Central memory CD8-positive, alpha-beta T cell (primary cell): ENCODE results near the gene MITF.

Experiments used
- ATAC-seq: fragments of 150-1000 bp; cut with Tn5 transposase; replicated peaks from 2 replicates; pipeline ENCODE4 v1.10.0; 2022; ENCODE audit warnings: mild to moderate bottlenecking, moderate FRiP score, moderate number of reproducible peaks; ENCODE audit not compliant: poor library complexity, severe bottlenecking; ENCODE audit errors: extremely low read depth
- DNase-seq, 2 donors: peaks; one replicate each; pipeline ENCODE4 v3.0.0; 2021; ENCODE audit warnings: low spot score in 2 of 2
- H3K27ac Mint-ChIP-seq: one replicate; pipeline ENCODE4 v1.8.0; 2022; ENCODE audit warnings: low read depth, mild to moderate bottlenecking, moderate library complexity, mixed read lengths
- H3K27me3 Mint-ChIP-seq: one replicate; pipeline ENCODE4 v1.8.0; 2022; ENCODE audit warnings: mixed read lengths
- H3K36me3 Mint-ChIP-seq: one replicate; pipeline ENCODE4 v1.8.0; 2022; ENCODE audit warnings: mild to moderate bottlenecking, moderate library complexity, mixed read lengths; ENCODE audit not compliant: insufficient read depth
- H3K4me1 Mint-ChIP-seq: one replicate; pipeline ENCODE4 v1.8.0; 2022; ENCODE audit warnings: mixed read lengths
- H3K4me3 Mint-ChIP-seq: one replicate; pipeline ENCODE4 v1.8.0; 2022; ENCODE audit warnings: mild to moderate bottlenecking, moderate library complexity, mixed read lengths
- H3K9me3 Mint-ChIP-seq: one replicate; pipeline ENCODE4 v1.8.0; 2022; ENCODE audit warnings: mixed read lengths

Gene MITF

DNA sequence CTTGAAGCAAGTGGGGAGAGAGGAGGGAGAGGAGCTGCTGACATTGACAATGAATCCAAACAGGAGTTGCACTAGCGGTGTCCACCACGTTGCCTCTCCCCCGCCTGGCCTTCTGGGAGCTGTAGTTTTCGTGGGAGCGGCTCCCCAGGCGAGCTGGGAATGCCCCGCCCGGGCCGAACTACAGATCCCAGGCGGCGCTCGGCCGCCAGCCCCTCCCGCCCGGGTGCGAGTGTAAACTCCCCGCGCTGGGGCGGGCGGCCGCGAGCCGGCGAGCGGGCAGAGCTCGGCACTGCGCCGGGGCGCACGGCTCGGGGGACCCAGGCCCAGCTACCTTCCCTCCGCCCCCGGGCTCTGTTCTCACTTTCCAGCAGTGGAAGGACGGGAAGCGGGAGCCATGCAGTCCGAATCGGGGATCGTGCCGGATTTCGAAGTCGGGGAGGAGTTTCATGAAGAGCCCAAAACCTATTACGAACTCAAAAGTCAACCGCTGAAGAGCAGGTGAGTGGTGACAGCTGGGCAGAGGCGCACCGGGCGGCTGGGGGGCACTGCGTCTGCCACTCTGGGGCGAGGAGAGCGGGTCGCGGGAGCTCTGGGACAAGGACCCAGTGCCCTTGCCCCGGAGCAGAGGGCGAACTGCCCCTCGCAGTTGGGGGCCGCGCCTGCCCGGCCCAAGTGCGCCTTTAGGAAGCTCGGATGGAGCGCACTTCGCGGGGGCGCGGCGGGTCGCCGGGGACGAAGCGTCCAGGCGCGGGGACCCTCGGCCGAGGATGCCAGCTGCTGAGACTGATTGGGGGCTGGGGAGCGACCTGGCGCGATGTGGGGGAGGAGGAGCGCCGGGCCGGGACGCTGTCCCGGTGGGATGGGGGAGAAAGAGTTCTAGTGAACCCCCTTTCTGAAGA, at the start of gene MITF:
MITF (plus strand) TSS at position 261 of the 899 bp plus-strand sequence; CDS start at position 395, 134 bp downstream.
- no peak for ATAC-seq
- no peaks in the 10 kb centered on the region for H3K4me1 Mint-ChIP-seq
- no peak within 1 kb of the TSS for H3K27ac Mint-ChIP-seq
- no peak within 1 kb of the TSS for H3K4me3 Mint-ChIP-seq
- H3K9me3 Mint-ChIP-seq = no peaks in the 10 kb centered on the region
- peaks cover 77% of the 10 kb centered on the region for H3K27me3 Mint-ChIP-seq
- DNase-seq = no peak
- no peaks in the 10 kb centered on the region for H3K36me3 Mint-ChIP-seq

- Mint-ChIP-seq H3K36me3 (no peaks in the 10 kb centered on the region), H3K27ac (no peak overlapping the region), H3K4me1 (no peaks in the 10 kb centered on the region), H3K4me3 (no peak overlapping the region), H3K9me3 (no peaks in the 10 kb centered on the region), H3K27me3 (peaks cover 7% of the 10 kb centered on the region)
- no peak for DNase-seq
- no peak for ATAC-seq
Measured at GRCh38 chr3:69691860-69692259, 47.4 kb upstream of the MITF start.

DNA sequence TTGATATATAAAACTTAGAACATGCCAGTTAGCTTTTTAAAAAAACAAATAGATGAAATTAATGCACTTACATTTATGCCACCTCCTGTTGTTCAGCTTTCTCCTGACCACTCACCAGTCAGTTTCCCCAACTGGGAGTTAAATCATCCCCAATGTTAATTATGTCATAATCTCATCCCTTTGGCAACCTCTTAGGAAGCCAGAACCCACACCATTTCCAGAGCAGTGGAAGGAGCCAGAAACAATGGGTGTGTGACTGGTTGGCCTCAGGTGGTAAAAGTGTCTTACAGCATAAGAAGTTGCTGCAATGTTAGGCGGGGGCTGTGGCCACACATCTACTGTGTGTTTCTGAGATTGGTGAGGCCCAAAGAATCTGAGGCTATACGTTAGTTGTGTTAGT, 46.5 kb upstream of the MITF start:
- no peaks in the 10 kb centered on the region for H3K9me3 Mint-ChIP-seq
- no peak overlapping the region for H3K27ac Mint-ChIP-seq
- H3K36me3 Mint-ChIP-seq = no peaks in the 10 kb centered on the region
- no peak for DNase-seq
- no peaks in the 10 kb centered on the region for H3K4me1 Mint-ChIP-seq
- no peak for ATAC-seq
- H3K4me3 Mint-ChIP-seq = no peak overlapping the region
- peaks cover 7% of the 10 kb centered on the region for H3K27me3 Mint-ChIP-seq

DNA sequence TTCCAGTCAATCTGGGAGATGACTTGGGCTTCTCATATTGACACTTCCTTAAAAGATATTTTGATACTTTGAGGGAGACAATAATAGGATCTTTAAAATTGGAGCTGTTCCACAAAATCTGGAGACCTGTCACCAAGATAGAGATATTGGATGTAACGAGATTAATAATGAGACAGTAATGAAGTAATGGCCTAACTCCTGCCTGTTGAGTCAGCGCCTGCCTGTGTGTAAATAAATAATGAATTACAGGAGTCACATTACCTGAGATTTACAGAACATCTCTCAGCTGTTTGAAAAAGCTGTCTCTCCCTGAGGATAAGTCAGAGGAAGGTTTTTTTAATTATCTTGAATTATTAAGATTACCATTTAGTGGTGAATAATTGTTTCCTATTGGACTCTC, 43.8 kb upstream of the MITF start:
- Mint-ChIP-seq H3K36me3 (no peaks in the 10 kb centered on the region), H3K4me1 (no peaks in the 10 kb centered on the region), H3K27me3 (peaks cover 7% of the 10 kb centered on the region), H3K9me3 (peaks cover 9% of the 10 kb centered on the region), H3K4me3 (no peak overlapping the region), H3K27ac (no peak overlapping the region)
- no peak for ATAC-seq
- no peak for DNase-seq

GRCh38 chr3:69695933-69696332, 43.3 kb upstream of the MITF start:
- no peak overlapping the region for H3K4me3 Mint-ChIP-seq
- no peaks in the 10 kb centered on the region for H3K4me1 Mint-ChIP-seq
- no peaks in the 10 kb centered on the region for H3K36me3 Mint-ChIP-seq
- H3K9me3 Mint-ChIP-seq = peaks cover 10% of the 10 kb centered on the region
- no peak for DNase-seq
- H3K27ac Mint-ChIP-seq = no peak overlapping the region
- ATAC-seq = no peak
- peaks cover 7% of the 10 kb centered on the region for H3K27me3 Mint-ChIP-seq

DNA sequence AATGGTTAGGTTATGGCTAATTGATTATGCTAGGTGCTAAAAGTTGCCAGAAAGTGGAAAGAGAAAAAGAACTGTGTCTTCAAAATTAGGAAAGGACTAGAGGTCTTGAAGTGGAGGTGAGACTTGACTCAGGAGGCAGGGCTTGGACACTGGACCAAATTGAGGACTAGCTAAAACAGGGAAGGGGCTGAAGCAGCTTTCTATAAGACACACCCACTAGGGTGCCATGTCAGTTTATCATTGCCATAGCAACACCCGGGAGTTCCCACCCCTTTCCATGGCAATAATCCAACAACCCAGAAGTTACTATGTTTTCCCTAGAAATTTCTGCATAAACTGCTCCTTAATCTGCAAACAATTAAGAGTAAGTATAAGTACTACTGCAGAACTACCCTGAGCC, 42.9 kb upstream of the MITF start:
- ATAC-seq (no peak), DNase-seq (no peak)
- H3K27me3 Mint-ChIP-seq = peaks cover 7% of the 10 kb centered on the region
- H3K4me3 Mint-ChIP-seq = no peak overlapping the region
- H3K27ac Mint-ChIP-seq = no peak overlapping the region
- H3K36me3 Mint-ChIP-seq = no peaks in the 10 kb centered on the region
- H3K4me1 Mint-ChIP-seq = no peaks in the 10 kb centered on the region
- H3K9me3 Mint-ChIP-seq = peaks cover 10% of the 10 kb centered on the region

DNA sequence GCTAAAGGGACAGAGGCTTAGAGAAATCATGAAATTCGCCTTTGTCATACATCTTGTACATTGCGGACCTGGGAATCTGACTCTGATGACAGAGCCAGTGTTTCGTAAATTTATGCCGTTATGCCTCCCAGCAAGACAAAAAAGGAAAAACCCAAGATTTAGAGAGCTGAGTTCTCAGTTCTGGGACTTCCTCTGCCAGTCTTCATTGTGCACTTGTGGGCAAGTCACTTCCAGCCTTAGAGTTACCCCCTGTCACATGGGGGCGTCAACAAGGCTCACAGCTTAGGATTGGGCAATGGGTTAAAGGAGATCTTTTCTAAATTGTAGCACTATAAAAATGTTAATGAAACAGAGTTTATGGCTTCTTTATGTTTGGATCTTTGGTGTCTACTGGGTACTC, 41.9 kb upstream of the MITF start:
- Mint-ChIP-seq H3K27me3 (peaks cover 7% of the 10 kb centered on the region), H3K36me3 (no peaks in the 10 kb centered on the region), H3K9me3 (peaks cover 16% of the 10 kb centered on the region), H3K27ac (no peak overlapping the region), H3K4me1 (no peaks in the 10 kb centered on the region), H3K4me3 (no peak overlapping the region)
- DNase-seq = no peak
- ATAC-seq = no peak

DNA sequence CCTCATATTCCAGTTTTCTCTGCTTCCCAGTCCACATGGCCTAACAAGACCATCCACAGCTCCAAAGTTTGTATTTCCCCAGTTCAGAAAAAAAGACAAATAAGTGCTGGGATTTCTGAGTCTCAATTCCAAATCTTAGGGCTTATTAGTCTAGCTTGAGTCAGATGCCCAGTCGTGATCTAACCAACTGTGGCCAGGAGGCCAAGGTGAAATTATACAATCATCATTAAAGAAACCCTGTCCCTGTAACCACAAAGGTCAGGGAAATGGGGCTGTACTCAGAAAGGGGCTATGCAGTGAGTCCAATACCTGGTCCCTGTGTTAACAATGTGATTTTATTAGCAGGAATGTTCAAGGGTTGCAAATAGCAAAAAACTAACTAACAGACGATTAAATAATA, 40.5 kb upstream of the MITF start:
- Mint-ChIP-seq H3K27me3 (peaks cover 7% of the 10 kb centered on the region), H3K9me3 (peaks cover 16% of the 10 kb centered on the region), H3K4me3 (no peak overlapping the region), H3K27ac (no peak overlapping the region), H3K4me1 (no peaks in the 10 kb centered on the region), H3K36me3 (no peaks in the 10 kb centered on the region)
- DNase-seq = no peak
- no peak for ATAC-seq

DNA sequence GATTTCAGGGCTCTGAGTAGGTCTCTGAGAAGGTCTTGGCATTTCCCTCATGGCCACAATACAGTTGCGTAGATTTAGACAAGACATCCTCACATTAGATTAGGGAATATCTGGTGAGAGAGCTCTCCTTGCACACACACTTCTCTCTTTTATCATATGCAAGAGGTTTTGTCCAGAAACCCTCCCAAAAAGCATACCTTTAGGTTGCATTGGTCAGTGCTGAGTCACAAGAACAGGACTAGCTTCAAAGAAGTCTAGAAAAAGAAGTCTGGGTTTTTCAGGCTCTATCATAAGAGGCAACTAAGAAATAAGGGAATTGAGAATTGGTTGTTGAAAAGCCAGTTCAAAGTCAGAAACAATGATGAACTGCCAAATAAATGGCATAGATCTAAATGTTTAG, 40.1 kb upstream of the MITF start:
- ATAC-seq (no peak), DNase-seq (no peak)
- Mint-ChIP-seq H3K4me3 (no peak overlapping the region), H3K27ac (no peak overlapping the region), H3K27me3 (peaks cover 7% of the 10 kb centered on the region), H3K4me1 (no peaks in the 10 kb centered on the region), H3K9me3 (peaks cover 16% of the 10 kb centered on the region), H3K36me3 (no peaks in the 10 kb centered on the region)

- DNase-seq = no peak
- H3K4me3 Mint-ChIP-seq = no peak overlapping the region
- peaks cover 4% of the 10 kb centered on the region for H3K27me3 Mint-ChIP-seq
- no peak overlapping the region for H3K27ac Mint-ChIP-seq
- H3K9me3 Mint-ChIP-seq = peaks cover 16% of the 10 kb centered on the region
- no peak for ATAC-seq
- H3K36me3 Mint-ChIP-seq = no peaks in the 10 kb centered on the region
- H3K4me1 Mint-ChIP-seq = no peaks in the 10 kb centered on the region
Measured at GRCh38 chr3:69700949-69701348, 38.3 kb upstream of the MITF start.

DNA sequence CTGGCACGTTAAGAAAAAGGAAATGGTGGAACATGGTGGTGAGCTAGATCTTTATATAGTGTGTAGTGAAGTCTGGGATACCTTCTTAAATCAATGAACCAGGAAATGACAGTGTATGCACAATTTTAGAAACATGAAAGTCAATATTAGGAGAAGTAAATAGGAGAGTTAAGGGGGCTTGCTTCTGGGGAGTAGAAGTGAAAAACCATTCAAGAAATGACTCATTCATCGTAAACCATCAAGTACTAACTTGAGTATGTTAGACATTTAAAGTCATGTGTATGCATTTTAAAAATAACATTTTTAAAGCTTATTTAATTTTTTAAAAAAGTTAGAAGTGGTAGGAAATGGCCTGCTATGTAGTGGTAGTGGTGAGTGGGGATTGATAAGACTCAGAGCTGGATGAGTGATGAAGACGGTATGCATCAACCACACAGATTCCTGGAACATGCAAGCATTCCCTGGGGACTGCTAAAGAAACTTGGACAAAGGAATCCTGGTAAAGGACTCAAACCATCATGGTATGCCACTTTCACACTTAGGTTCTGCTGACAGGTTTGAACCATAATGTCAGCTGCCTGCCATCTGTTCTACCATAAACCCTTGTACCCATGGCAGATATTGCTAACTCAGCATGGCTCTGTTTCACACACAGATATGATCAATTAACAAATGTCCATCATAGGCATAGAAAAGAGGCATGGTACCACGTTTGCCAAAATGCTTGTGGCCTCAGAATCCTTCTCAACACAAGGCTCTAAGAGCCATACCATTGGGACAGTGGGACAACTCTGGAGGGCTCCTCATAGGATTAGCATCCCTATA, 28.9 kb upstream of the MITF start:
- Mint-ChIP-seq H3K27me3 (peaks cover 13% of the 10 kb centered on the region), H3K4me3 (no peak overlapping the region), H3K9me3 (peaks cover 18% of the 10 kb centered on the region), H3K27ac (no peak overlapping the region), H3K4me1 (no peaks in the 10 kb centered on the region), H3K36me3 (no peaks in the 10 kb centered on the region)
- no peak for DNase-seq
- ATAC-seq = no peak

DNA sequence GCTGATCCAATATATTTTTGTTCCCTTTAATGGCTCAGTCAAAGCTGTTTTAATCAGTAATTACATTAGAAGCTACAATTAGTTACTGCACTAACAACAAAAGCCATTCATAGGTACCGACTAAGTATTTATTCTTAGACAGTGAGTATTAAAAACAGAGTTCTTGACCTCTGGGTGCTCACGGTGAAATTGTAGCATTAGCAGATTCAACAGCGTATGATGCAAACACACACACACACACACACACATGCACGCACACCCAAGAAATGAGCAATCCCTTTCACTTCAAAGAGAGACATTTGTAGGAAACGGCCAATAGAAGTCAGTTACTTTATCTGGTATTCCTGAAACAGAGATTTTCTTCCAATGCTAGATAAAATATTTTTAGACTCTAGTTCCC, 27.0 kb upstream of the MITF start:
- DNase-seq = no peak
- Mint-ChIP-seq H3K27me3 (peaks cover 8% of the 10 kb centered on the region), H3K4me1 (no peaks in the 10 kb centered on the region), H3K27ac (no peak overlapping the region), H3K36me3 (no peaks in the 10 kb centered on the region), H3K4me3 (no peak overlapping the region), H3K9me3 (peaks cover 16% of the 10 kb centered on the region)
- no peak for ATAC-seq

DNA sequence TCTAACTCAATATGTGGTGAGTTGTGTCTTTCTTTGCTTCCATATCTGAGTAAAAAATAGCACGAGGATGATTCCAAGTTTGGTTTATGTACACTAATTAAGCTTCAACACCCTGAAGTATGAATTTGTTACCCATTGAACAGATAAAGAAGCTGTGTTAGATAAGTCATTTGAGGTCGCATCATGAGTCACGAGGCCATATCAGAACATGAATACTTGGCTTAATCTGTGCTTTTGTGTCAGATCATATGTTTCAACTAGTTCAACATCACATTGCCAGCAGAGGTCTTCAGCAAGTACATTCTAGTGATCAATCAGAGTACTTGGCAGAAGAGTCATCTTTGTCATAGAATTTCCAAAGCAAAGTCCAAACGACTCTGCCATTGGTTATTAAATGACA, 26.3 kb upstream of the MITF start:
- H3K4me3 Mint-ChIP-seq = no peak overlapping the region
- DNase-seq = no peak
- no peak overlapping the region for H3K27ac Mint-ChIP-seq
- ATAC-seq = no peak
- H3K36me3 Mint-ChIP-seq = no peaks in the 10 kb centered on the region
- H3K27me3 Mint-ChIP-seq = peaks cover 2% of the 10 kb centered on the region
- H3K9me3 Mint-ChIP-seq = peaks cover 12% of the 10 kb centered on the region
- no peaks in the 10 kb centered on the region for H3K4me1 Mint-ChIP-seq
